ENCODE results near the gene WT1.

- TF ChIP-seq CTCF (IDR thresholded peaks at IDR 0.05) (no peak), POLR2A (IDR thresholded peaks at IDR 0.05) (no peak), EP300 (IDR thresholded peaks at IDR 0.05) (no peak), POLR2AphosphoS5 (IDR thresholded peaks at IDR 0.05) (no peak)
These were observed 52.8 kb downstream of the WT1 start for GRCh38 chr11:32382339-32383049.

Measured in gastroesophageal sphincter (tissue), 3 donors.